ENCODE results near the gene BUD23. TPM values are rescaled to one million over a fixed set of nuclear protein-coding genes. Genes with fewer than 3 reads are reported as not detected.

BUD23 gene
- total and polyA plus RNA-seq, 9 of the 15 experiments (the other 6 are each of a cell fraction or from before 2014, with no cell fraction given) = 79.5 to 270 (median 150) TPM

- intact Hi-C loops (cut with micrococcal nuclease) = no loop called here
- FAIRE-seq (no peak), DNase-seq (ENCODE audit: extremely low read depth in 1 of 4, low spot score in 3 of 4) (peak in 2 of 4 experiments; percentile 80 to 83), ATAC-seq (peak; percentile 78)
- peaks cover 34 to 77% of the 10 kb centered on the region in 2 experiments for H3K27me3 ChIP-seq (ENCODE audit: control insufficient read depth in 2 of 2, insufficient read depth in 2 of 2, low read length in 2 of 2)
- no peaks in the 10 kb centered on the region for H3K36me3 ChIP-seq (ENCODE audit: control insufficient read depth, insufficient read depth, low read length)
- ChIA-PET POLR2A (interaction anchor here (0.8 kb wide), 1 partner anchor 17 kb away, joined by 4 read pairs; no protein-coding TSS in a partner anchor), CTCF (ENCODE audit: low intra/inter-chr PET ratio) (interaction anchor here (2.4 kb wide), 1 partner anchor 78 kb away, joined by 13 read pairs; no protein-coding TSS in a partner anchor)
- 0 out of 2 replicates have a peak overlapping the region, but pooled peaks have one; percentile 4 for H2AFZ ChIP-seq (ENCODE audit: low read depth, low read length)
- H3K27ac ChIP-seq (ENCODE audit: extremely low read depth, low read depth, low read length) = no peak overlapping the region
- no peaks in the 10 kb centered on the region for H3K79me2 ChIP-seq (ENCODE audit: control insufficient read depth, insufficient read depth, low read length)
- H3K9ac ChIP-seq (ENCODE audit: insufficient read depth in 1 of 2, low read depth in 2 of 2, low read length in 2 of 2) = peak overlapping the region in 1 of 2 experiments; percentile 65; a peak in 2 of 4 replicates
- H3K4me3 ChIP-seq = peak overlapping the region; percentile 31
- H3K4me1 ChIP-seq (replicated peaks in 1 of 2; ENCODE audit: control insufficient read depth in 2 of 2, insufficient read depth in 2 of 2, low read length in 2 of 2) = peaks cover 0 to 14% of the 10 kb centered on the region in 2 experiments; a peak in 2 of 5 replicates
- 0 out of 2 replicates have a peak, but pooled peaks cover 3% of the 10 kb centered on the region for H4K20me1 ChIP-seq (replicated peaks; ENCODE audit: control insufficient read depth, insufficient read depth, low read length)
- WGBS (ENCODE audit: insufficient coverage, low coverage, missing lambda C conversion rate) = 3% methylated on average over 48 of the region's 62 CpGs
- H3K4me2 ChIP-seq (ENCODE audit: insufficient read depth, low read length) = peak overlapping the region; percentile 20
- BruUV-seq (replicated peaks) = no TSS peak
- no peaks in the 10 kb centered on the region for H3K9me1 ChIP-seq (ENCODE audit: control insufficient read depth, insufficient read depth, low read length)
- no peaks in the 10 kb centered on the region; the same call in 1 of the 2 replicates for H3K9me3 ChIP-seq (replicated peaks; ENCODE audit: control insufficient read depth, insufficient read depth, low read depth, low read length)
- in situ Hi-C loops (cut with MboI) = no loop called here
- no peak for TF ChIP-seq ELF1 (tag; IDR thresholded peaks at IDR 0.05)
- no peak for TF ChIP-seq TGIF2 (CRISPR knock-in tag; IDR thresholded peaks at IDR 0.05)
- TF ChIP-seq SMAD3 (CRISPR knock-in tag; conservative IDR thresholded peaks at IDR 0.05) = no peak
- TF ChIP-seq HINFP (tag; conservative IDR thresholded peaks at IDR 0.05; ENCODE audit: low read depth) = 0 out of 2 replicates have a peak, but pooled peaks have one; percentile 52
- no peak for TF ChIP-seq POLR2B (IDR thresholded peaks at IDR 0.05; ENCODE audit: low read depth, partially characterized antibody)
- no peak for TF ChIP-seq TCF7L2 (IDR thresholded peaks at IDR 0.05; ENCODE audit: low read depth, low read length)
- TF ChIP-seq HES1 (IDR thresholded peaks at IDR 0.05; ENCODE audit: low read depth) = no peak
- TF ChIP-seq ZFP1 (CRISPR knock-in tag; IDR thresholded peaks at IDR 0.05) = no peak
- TF ChIP-seq FOXP4 (CRISPR knock-in tag; IDR thresholded peaks at IDR 0.05; ENCODE audit: borderline replicate concordance) = no peak
- TF ChIP-seq POLR2G (IDR thresholded peaks at IDR 0.05; ENCODE audit: low read depth, low read length) = no peak
- no peak for TF ChIP-seq ZNF507 (tag; conservative IDR thresholded peaks at IDR 0.05)
- TF ChIP-seq RAD21 (CRISPR knock-in tag; conservative IDR thresholded peaks at IDR 0.05 in 1 of 2, IDR thresholded peaks at IDR 0.05 in 1 of 2) = peak in 1 of 2 experiments; percentile 30; a peak in 2 of 4 replicates
- 0 out of 2 replicates have a peak, but pooled peaks have one; percentile 12 for TF ChIP-seq DPF2 (IDR thresholded peaks at IDR 0.05)
- TF ChIP-seq SMARCE1 (IDR thresholded peaks at IDR 0.05) = no peak
- TF ChIP-seq SETDB1 (IDR thresholded peaks at IDR 0.05; ENCODE audit: low read length) = no peak
- no peak for TF ChIP-seq ZFX (CRISPR knock-in tag; IDR thresholded peaks at IDR 0.05)
- no peak for TF ChIP-seq GABPA (tag; conservative IDR thresholded peaks at IDR 0.05; ENCODE audit: low read depth)
Observed at GRCh38 chr7:73647725-73648592, 35.4 kb upstream of the BUD23 start.
